CD4-positive, alpha-beta T cell (primary cell): Measurements from ENCODE around the gene FBXO47. TPM values are rescaled to one million over a fixed set of nuclear protein-coding genes. Genes with fewer than 3 reads are reported as not detected.
A peak's percentile ranks its signal among the peaks of the same experiment; 100 is the strongest.

Experiments
- ATAC-seq: fragments of 200-7000 bp; cut with Tn5 transposase; one replicate; pipeline ENCODE4 v1.10.0; 2022; ENCODE audit warnings: mild to moderate bottlenecking; ENCODE audit not compliant: poor library complexity
- CTCF ChIA-PET: fragments of 350-600 bp; sonication (Branson Sonifier 250); formaldehyde crosslinking; loops from one replicate; lab custom pipeline; 2021; ENCODE audit warnings: antibody characterized with exemption, inconsistent platforms; lab: Charles Lee
- POLR2A ChIA-PET: fragments of 350-600 bp; sonication (Branson Sonifier 250); formaldehyde crosslinking; loops from one replicate; lab custom pipeline; 2021; ENCODE audit warnings: antibody characterized with exemption, inconsistent platforms; lab: Charles Lee
- DNase-seq, 14 experiments: peaks; one replicate each; pipeline ENCODE4 v3.0.0-alpha.2; 2013 to 2020; ENCODE audit warnings: mixed read lengths in 2 of 14
- H3K27ac ChIP-seq, 2 donors: one replicate each; pipeline versions ENCODE4 v1.5.1 to v1.7.0; 2013; ENCODE audit warnings: low read length in 2 of 2, low read depth in 1 of 2, mild to moderate bottlenecking in 1 of 2
- H3K27me3 ChIP-seq, 2 experiments: 1 replicate in 1 of 2; 2 replicates in 1 of 2; pipeline versions ENCODE4 v1.6.1 to v1.7.0; 2013; ENCODE audit warnings: low read length in 2 of 2, control low read depth in 1 of 2, mild to moderate bottlenecking in 1 of 2, moderate library complexity in 1 of 2; ENCODE audit not compliant: insufficient read depth in 2 of 2, control insufficient read depth in 1 of 2
- H3K36me3 ChIP-seq: one replicate; pipeline ENCODE4 v1.6.1; 2013; ENCODE audit warnings: low read length, control low read depth; ENCODE audit not compliant: insufficient read depth
- H3K4me1 ChIP-seq: one replicate; pipeline ENCODE4 v1.6.1; 2013; ENCODE audit warnings: low read length, control low read depth; ENCODE audit not compliant: insufficient read depth
- H3K4me3 ChIP-seq: one replicate; pipeline ENCODE4 v1.5.1; 2013; ENCODE audit warnings: mild to moderate bottlenecking, low read length, moderate library complexity
- H3K9me3 ChIP-seq, 2 experiments: 1 replicate in 1 of 2; 2 replicates in 1 of 2; pipeline versions ENCODE4 v1.6.1 to v1.7.0; 2013; ENCODE audit warnings: low read length in 2 of 2, mild to moderate bottlenecking in 2 of 2, control low read depth in 1 of 2, moderate library complexity in 1 of 2; ENCODE audit not compliant: control insufficient read depth in 1 of 2, insufficient read depth in 1 of 2
- H3K27ac Mint-ChIP-seq: one replicate; pipeline ENCODE4 v1.8.0; 2020; ENCODE audit warnings: mixed read lengths
- H3K27me3 Mint-ChIP-seq: one replicate; pipeline ENCODE4 v1.8.0; 2021; ENCODE audit warnings: mixed read lengths
- H3K36me3 Mint-ChIP-seq: one replicate; pipeline ENCODE4 v1.8.0; 2021; ENCODE audit warnings: low read depth, mixed read lengths
- H3K4me1 Mint-ChIP-seq: one replicate; pipeline ENCODE4 v1.8.0; 2021; ENCODE audit warnings: low read depth, mixed read lengths
- H3K4me3 Mint-ChIP-seq: one replicate; pipeline ENCODE4 v1.8.0; 2020; ENCODE audit warnings: mild to moderate bottlenecking, mixed read lengths
- H3K9me3 Mint-ChIP-seq: one replicate; pipeline ENCODE4 v1.8.0; 2020; ENCODE audit warnings: mixed read lengths
- intact Hi-C, 2 experiments: fragments of 100-400 bp; cut with DNase I in 1 of 2; cut with micrococcal nuclease in 1 of 2; formaldehyde crosslinking; loops; one replicate each; pipeline versions ENCODE4 v1.15.1 to v1.9.0; 2023 to 2025; cut with DNase I, micrococcal nuclease
- total RNA-seq, 174 experiments: library from RNA in 2 of 174; stranded (reverse) in 2 of 174; gene quantifications; one replicate each; pipeline ENCODE4 v1.2.3 and lab custom pipeline; 2021 to 2026
- TF ChIP-seq, protein P1 (sequence below): fragments of 200-600 bp; IDR thresholded peaks from one replicate; pipeline ENCODE4 v1.8.0; 2022; ENCODE audit warnings: antibody characterized with exemption, mild to moderate bottlenecking

The FBXO47 gene
- total RNA-seq, 2 experiments from 2014 or later: not detected

- TF ChIP-seq, protein P1, sequence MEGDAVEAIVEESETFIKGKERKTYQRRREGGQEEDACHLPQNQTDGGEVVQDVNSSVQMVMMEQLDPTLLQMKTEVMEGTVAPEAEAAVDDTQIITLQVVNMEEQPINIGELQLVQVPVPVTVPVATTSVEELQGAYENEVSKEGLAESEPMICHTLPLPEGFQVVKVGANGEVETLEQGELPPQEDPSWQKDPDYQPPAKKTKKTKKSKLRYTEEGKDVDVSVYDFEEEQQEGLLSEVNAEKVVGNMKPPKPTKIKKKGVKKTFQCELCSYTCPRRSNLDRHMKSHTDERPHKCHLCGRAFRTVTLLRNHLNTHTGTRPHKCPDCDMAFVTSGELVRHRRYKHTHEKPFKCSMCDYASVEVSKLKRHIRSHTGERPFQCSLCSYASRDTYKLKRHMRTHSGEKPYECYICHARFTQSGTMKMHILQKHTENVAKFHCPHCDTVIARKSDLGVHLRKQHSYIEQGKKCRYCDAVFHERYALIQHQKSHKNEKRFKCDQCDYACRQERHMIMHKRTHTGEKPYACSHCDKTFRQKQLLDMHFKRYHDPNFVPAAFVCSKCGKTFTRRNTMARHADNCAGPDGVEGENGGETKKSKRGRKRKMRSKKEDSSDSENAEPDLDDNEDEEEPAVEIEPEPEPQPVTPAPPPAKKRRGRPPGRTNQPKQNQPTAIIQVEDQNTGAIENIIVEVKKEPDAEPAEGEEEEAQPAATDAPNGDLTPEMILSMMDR: no peak
- peaks cover 89% of the 10 kb centered on the region for H3K36me3 ChIP-seq
- H3K36me3 Mint-ChIP-seq: peaks cover 73% of the 10 kb centered on the region
- POLR2A ChIA-PET: no interaction called here
- no peaks in the 10 kb centered on the region for H3K27me3 Mint-ChIP-seq
- H3K4me3 Mint-ChIP-seq: no peak overlapping the region
- DNase-seq (no peak), ATAC-seq (no peak)
- H3K9me3 Mint-ChIP-seq: no peaks in the 10 kb centered on the region
- H3K4me1 Mint-ChIP-seq: peaks cover 19% of the 10 kb centered on the region
- no peak overlapping the region for H3K27ac ChIP-seq
- no peaks in the 10 kb centered on the region for H3K9me3 ChIP-seq
- CTCF ChIA-PET: interaction anchor here (1.6 kb wide), 1 partner anchor 75 kb away, joined by 3 read pairs; no protein-coding TSS in a partner anchor
- H3K27ac Mint-ChIP-seq: peak overlapping the region; percentile 54
- H3K27me3 ChIP-seq: no peaks in the 10 kb centered on the region
- no peak overlapping the region for H3K4me3 ChIP-seq
- peaks cover 54% of the 10 kb centered on the region for H3K4me1 ChIP-seq
- intact Hi-C loops: no loop called here
These were observed 59.1 kb downstream of the FBXO47 start for GRCh38 chr17:38907930-38908675.

DNA sequence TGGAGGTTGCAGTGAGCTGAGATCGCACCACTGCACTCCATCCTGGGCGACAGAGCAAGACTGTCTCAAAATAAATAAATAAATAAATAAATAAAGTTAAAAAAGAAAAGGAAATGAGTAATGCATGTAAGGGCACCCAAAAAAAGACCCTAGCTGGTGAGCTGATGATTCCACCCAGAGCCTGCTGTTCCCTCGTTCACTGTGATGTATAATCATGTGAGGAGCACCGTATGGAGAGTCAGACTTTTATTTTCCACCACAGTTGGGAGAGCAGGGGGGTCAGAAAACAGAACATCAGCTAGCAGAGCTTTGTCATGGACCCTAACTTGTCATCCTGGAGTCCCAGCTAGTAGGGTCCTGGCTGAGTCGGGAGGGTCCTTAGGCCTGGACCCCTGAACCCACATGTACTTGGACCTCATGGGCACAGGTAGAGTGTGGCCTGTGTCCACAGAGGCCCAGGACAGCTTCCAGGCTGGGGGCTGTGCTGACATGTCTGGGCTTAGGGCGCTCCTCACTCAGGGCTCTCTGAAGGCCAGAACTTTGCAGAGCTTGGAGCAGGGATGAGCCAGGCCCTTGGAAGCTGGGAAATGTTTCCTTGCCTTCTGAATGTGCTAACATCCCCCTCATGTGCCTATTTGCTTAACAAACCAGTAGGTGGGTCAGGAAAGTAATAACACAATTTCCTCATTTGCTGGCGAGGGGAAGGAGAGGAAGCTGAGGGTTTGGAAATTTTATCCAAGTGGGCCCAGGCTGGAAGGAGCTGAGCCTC, 60.6 kb downstream of the FBXO47 start:
- ATAC-seq (no peak), DNase-seq (no peak)
- Mint-ChIP-seq H3K9me3 (no peaks in the 10 kb centered on the region), H3K4me3 (no peak overlapping the region), H3K4me1 (peaks cover 22% of the 10 kb centered on the region), H3K27me3 (no peaks in the 10 kb centered on the region), H3K27ac (peak overlapping the region; percentile 54), H3K36me3 (peaks cover 65% of the 10 kb centered on the region)
- POLR2A ChIA-PET: interaction anchor here (0.7 to 1.4 kb wide), 3 partner anchors 17 to 53 kb away, joined by 3 read pairs; partner anchors contain the start of gene RPL23
- Histone ChIP-seq H3K4me3 (no peak overlapping the region), H3K27me3 (no peaks in the 10 kb centered on the region), H3K9me3 (no peaks in the 10 kb centered on the region), H3K27ac (no peak overlapping the region), H3K4me1 (peaks cover 56% of the 10 kb centered on the region), H3K36me3 (peaks cover 84% of the 10 kb centered on the region)
- TF ChIP-seq, protein P1: no peak
- intact Hi-C loops: no loop called here
- CTCF ChIA-PET: interaction anchor here (0.5 to 1.6 kb wide), 2 partner anchors 30 to 76 kb away, joined by 3 read pairs; no protein-coding TSS in a partner anchor

DNA sequence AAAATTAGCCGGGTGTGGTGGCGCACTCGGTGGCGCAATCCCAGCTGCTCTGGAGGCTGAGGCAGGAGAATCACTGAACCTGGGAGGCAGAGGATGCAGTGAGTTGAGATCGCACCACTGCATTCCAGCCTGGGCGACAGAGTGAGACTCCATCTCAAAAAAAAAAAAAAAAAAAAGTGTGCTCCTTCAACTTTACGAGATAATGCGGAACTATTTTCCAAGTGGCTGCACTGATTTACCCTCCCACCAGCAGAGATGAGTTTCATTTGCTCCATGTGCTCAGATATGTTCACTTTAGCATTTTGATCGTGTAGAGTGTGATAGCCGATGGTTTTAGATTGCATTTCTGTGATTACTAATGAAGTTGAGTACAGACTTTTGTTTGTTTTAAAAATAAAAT, 61.8 kb downstream of the FBXO47 start:
- H3K27ac ChIP-seq: no peak overlapping the region
- H3K9me3 ChIP-seq: no peaks in the 10 kb centered on the region
- DNase-seq (no peak), ATAC-seq (no peak)
- Mint-ChIP-seq H3K4me1 (peaks cover 32% of the 10 kb centered on the region), H3K9me3 (no peaks in the 10 kb centered on the region), H3K27me3 (no peaks in the 10 kb centered on the region), H3K36me3 (peaks cover 63% of the 10 kb centered on the region), H3K4me3 (no peak overlapping the region), H3K27ac (peak overlapping the region; percentile 44)
- no peaks in the 10 kb centered on the region for H3K27me3 ChIP-seq
- peaks cover 82% of the 10 kb centered on the region for H3K36me3 ChIP-seq
- POLR2A ChIA-PET: no interaction called here
- peaks cover 60% of the 10 kb centered on the region for H3K4me1 ChIP-seq
- no peak overlapping the region for H3K4me3 ChIP-seq
- CTCF ChIA-PET: no interaction called here
- intact Hi-C loops: no loop called here
- TF ChIP-seq, protein P1: no peak
